Hepatocyte (in vitro differentiated cells): ENCODE results near the gene SPRYD3.

ENCODE experiments used
- CTCF ChIP-seq: fragments of 200-600 bp; sonication (generic); IDR thresholded peaks from 2 replicates; pipeline ENCODE4 v1.5.1; 2016; ENCODE audit warnings: antibody characterized with exemption, mild to moderate bottlenecking; ENCODE audit not compliant: poor library complexity
- EZH2 ChIP-seq: fragments of 200-600 bp; sonication (generic); IDR thresholded peaks from 2 replicates; pipeline ENCODE4 v1.6.1; 2016; ENCODE audit warnings: antibody characterized with exemption, mild to moderate bottlenecking, borderline replicate concordance
- EZH2phosphoT487 ChIP-seq: fragments of 200-600 bp; sonication (generic); IDR thresholded peaks from one replicate; pipeline ENCODE4 v1.6.1; 2018; ENCODE audit warnings: antibody characterized with exemption, mild to moderate bottlenecking, low read depth, moderate library complexity; ENCODE audit not compliant: unreplicated experiment, severe bottlenecking

GRCh38 chr12:53077030-53077429, 2.2 kb downstream of the SPRYD3 start:
- no peak for TF ChIP-seq CTCF
- no peak for TF ChIP-seq EZH2
- TF ChIP-seq EZH2phosphoT487 = no peak
